Panc1 (cell line): ENCODE data around the gene ELMOD1.

Source experiments
- CTCF ChIP-seq: fragments of 450-650 bp; IDR thresholded peaks from 2 replicates; pipeline ENCODE4 v1.5.1; 2017; ENCODE audit warnings: mild to moderate bottlenecking
- POLR2AphosphoS5 ChIP-seq: IDR thresholded peaks from 2 replicates; pipeline ENCODE4 v1.6.1; 2012; ENCODE audit warnings: mild to moderate bottlenecking, low read depth, low read length, moderate library complexity
- REST ChIP-seq, 2 experiments: IDR thresholded peaks; 2 replicates each; pipeline ENCODE4 v1.6.1; 2011 to 2012; ENCODE audit warnings: low read depth in 2 of 2, control low read depth in 1 of 2, low read length in 1 of 2, mild to moderate bottlenecking in 1 of 2, moderate library complexity in 1 of 2; ENCODE audit not compliant: insufficient read depth in 1 of 2

- TF ChIP-seq CTCF (no peak), POLR2AphosphoS5 (no peak), REST (IDR thresholded peaks at IDR 0.05; ENCODE audit: insufficient read depth in 1 of 2, low read depth in 2 of 2, low read length in 1 of 2) (no peak)
These were observed 13.6 kb upstream of the ELMOD1 start for GRCh38 chr11:107577346-107577711.
